ENCODE results near the gene LEPR. TPM values are rescaled to one million over a fixed set of nuclear protein-coding genes. Genes with fewer than 3 reads are reported as not detected.

LEPR gene
- total and polyA plus RNA-seq, 2 donors (not counting 1 experiment from before 2014, with no cell fraction given): 8.0 to 20.1 TPM

DNA sequence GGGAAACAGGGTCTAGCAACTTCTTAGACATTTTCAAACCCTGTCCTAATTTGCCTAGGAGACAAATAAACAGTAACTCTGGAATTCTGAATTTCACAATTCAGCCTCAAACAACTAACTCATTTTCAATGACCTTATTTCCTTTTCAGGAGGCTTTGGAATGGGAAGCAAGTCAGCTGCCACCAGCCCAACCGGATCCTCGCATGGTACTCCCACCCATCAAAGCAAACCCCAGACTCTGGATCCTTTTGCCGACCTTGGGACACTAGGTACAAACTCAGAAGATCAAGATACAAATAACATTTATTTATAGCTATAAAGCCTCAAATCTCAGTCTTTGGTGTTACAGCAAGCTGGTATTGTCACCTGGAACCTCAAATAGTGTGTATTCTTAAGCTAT lies 18.9 kb upstream of the LEPR start:
- Histone ChIP-seq H3K9ac (ENCODE audit: insufficient read depth, low read length) (no peak overlapping the region), H3K4me3 (replicated peaks in 1 of 4; ENCODE audit: control extremely low read depth in 1 of 4, insufficient read depth in 1 of 4, low read depth in 3 of 4, low read length in 4 of 4) (no peak overlapping the region), H3K9me3 (ENCODE audit: control insufficient read depth, insufficient read depth, low read depth, low read length) (no peaks in the 10 kb centered on the region), H3K27ac (ENCODE audit: insufficient read depth, low read length) (no peak overlapping the region), H2AFZ (ENCODE audit: low read length) (no peak overlapping the region), H3K36me3 (ENCODE audit: control insufficient read depth, insufficient read depth, low read length) (no peaks in the 10 kb centered on the region), H3K4me2 (ENCODE audit: extremely low read depth, insufficient read depth, low read length) (no peak overlapping the region), H3K27me3 (ENCODE audit: control insufficient read depth, insufficient read depth, low read length) (no peaks in the 10 kb centered on the region), H3K4me1 (ENCODE audit: control insufficient read depth, extremely low read depth, insufficient read depth, low read length) (no peaks in the 10 kb centered on the region), H3K79me2 (ENCODE audit: control insufficient read depth, insufficient read depth, low read length) (no peaks in the 10 kb centered on the region), H4K20me1 (ENCODE audit: control insufficient read depth, extremely low read depth, insufficient read depth, low read length) (no peaks in the 10 kb centered on the region)
- DNase-seq (ENCODE audit: low read depth in 2 of 2): no peak
- no peak for TF ChIP-seq EZH2 (IDR thresholded peaks at IDR 0.05; ENCODE audit: low read length, missing control alignments)
- TF ChIP-seq, protein P1, sequence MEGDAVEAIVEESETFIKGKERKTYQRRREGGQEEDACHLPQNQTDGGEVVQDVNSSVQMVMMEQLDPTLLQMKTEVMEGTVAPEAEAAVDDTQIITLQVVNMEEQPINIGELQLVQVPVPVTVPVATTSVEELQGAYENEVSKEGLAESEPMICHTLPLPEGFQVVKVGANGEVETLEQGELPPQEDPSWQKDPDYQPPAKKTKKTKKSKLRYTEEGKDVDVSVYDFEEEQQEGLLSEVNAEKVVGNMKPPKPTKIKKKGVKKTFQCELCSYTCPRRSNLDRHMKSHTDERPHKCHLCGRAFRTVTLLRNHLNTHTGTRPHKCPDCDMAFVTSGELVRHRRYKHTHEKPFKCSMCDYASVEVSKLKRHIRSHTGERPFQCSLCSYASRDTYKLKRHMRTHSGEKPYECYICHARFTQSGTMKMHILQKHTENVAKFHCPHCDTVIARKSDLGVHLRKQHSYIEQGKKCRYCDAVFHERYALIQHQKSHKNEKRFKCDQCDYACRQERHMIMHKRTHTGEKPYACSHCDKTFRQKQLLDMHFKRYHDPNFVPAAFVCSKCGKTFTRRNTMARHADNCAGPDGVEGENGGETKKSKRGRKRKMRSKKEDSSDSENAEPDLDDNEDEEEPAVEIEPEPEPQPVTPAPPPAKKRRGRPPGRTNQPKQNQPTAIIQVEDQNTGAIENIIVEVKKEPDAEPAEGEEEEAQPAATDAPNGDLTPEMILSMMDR (conservative IDR thresholded peaks at IDR 0.05 in 1 of 2, IDR thresholded peaks at IDR 0.05 in 1 of 2; ENCODE audit: low read depth in 1 of 2, low read length in 2 of 2): no peak

DNA sequence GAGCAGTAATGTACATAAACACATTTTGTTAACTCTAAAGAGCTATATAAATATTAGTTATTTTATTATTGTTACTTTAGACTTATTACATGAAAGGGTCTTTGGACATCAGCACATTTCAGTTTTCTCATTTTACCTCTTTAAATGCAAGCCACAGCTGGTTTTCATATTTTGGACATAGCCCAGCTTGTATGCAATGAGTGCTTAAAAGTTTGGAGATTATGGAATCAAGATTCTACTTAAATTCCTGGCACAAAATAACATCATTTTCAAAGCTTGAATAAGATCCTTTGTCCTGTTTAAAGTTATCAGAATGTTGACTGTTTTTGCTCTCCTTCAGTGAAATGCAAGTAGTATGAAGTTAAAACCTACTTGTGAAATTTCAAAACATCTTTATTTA lies 15.5 kb upstream of the LEPR start:
- no peak for DNase-seq (ENCODE audit: low read depth in 2 of 2)
- TF ChIP-seq, protein P1 (conservative IDR thresholded peaks at IDR 0.05 in 1 of 2, IDR thresholded peaks at IDR 0.05 in 1 of 2; ENCODE audit: low read depth in 1 of 2, low read length in 2 of 2): no peak
- TF ChIP-seq EZH2 (IDR thresholded peaks at IDR 0.05; ENCODE audit: low read length, missing control alignments): no peak
- no peak overlapping the region for H3K4me3 ChIP-seq (replicated peaks in 1 of 4; ENCODE audit: control extremely low read depth in 1 of 4, insufficient read depth in 1 of 4, low read depth in 3 of 4, low read length in 4 of 4)
- no peaks in the 10 kb centered on the region for H3K4me1 ChIP-seq (ENCODE audit: control insufficient read depth, extremely low read depth, insufficient read depth, low read length)
- H2AFZ ChIP-seq (ENCODE audit: low read length): no peak overlapping the region
- H3K27ac ChIP-seq (ENCODE audit: insufficient read depth, low read length): no peak overlapping the region
- H3K9me3 ChIP-seq (ENCODE audit: control insufficient read depth, insufficient read depth, low read depth, low read length): no peaks in the 10 kb centered on the region
- no peaks in the 10 kb centered on the region for H4K20me1 ChIP-seq (ENCODE audit: control insufficient read depth, extremely low read depth, insufficient read depth, low read length)
- no peaks in the 10 kb centered on the region for H3K79me2 ChIP-seq (ENCODE audit: control insufficient read depth, insufficient read depth, low read length)
- H3K4me2 ChIP-seq (ENCODE audit: extremely low read depth, insufficient read depth, low read length): no peak overlapping the region
- H3K9ac ChIP-seq (ENCODE audit: insufficient read depth, low read length): no peak overlapping the region
- no peaks in the 10 kb centered on the region for H3K27me3 ChIP-seq (ENCODE audit: control insufficient read depth, insufficient read depth, low read length)
- no peaks in the 10 kb centered on the region for H3K36me3 ChIP-seq (ENCODE audit: control insufficient read depth, insufficient read depth, low read length)

DNA sequence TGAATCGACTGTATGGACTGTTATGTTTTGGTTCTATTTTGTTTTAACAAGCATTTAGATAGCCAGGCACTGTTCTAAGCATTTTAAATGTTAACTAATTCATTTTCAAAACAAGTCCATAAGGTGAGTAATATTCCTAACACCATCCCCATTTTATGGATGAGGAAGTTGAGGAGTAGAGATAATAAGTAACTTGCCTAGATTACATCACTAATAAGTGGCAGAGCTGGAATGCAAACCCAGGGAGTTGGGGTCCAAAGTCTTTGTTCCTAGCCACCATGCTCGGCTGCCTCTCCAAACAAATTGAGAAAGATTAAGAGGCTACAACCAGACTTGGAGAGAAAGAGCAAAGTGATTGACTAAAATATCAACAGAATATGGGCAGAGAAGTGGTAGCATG lies 12.6 kb upstream of the LEPR start:
- no peaks in the 10 kb centered on the region for H3K27me3 ChIP-seq (ENCODE audit: control insufficient read depth, insufficient read depth, low read length)
- no peaks in the 10 kb centered on the region for H3K9me3 ChIP-seq (ENCODE audit: control insufficient read depth, insufficient read depth, low read depth, low read length)
- H3K36me3 ChIP-seq (ENCODE audit: control insufficient read depth, insufficient read depth, low read length): no peaks in the 10 kb centered on the region
- no peak overlapping the region for H3K27ac ChIP-seq (ENCODE audit: insufficient read depth, low read length)
- no peak for DNase-seq (ENCODE audit: low read depth in 2 of 2)
- no peaks in the 10 kb centered on the region for H4K20me1 ChIP-seq (ENCODE audit: control insufficient read depth, extremely low read depth, insufficient read depth, low read length)
- no peak overlapping the region for H3K9ac ChIP-seq (ENCODE audit: insufficient read depth, low read length)
- no peak overlapping the region for H3K4me2 ChIP-seq (ENCODE audit: extremely low read depth, insufficient read depth, low read length)
- H2AFZ ChIP-seq (ENCODE audit: low read length): no peak overlapping the region
- no peak overlapping the region for H3K4me3 ChIP-seq (replicated peaks in 1 of 4; ENCODE audit: control extremely low read depth in 1 of 4, insufficient read depth in 1 of 4, low read depth in 3 of 4, low read length in 4 of 4)
- no peaks in the 10 kb centered on the region for H3K4me1 ChIP-seq (ENCODE audit: control insufficient read depth, extremely low read depth, insufficient read depth, low read length)
- TF ChIP-seq EZH2 (IDR thresholded peaks at IDR 0.05; ENCODE audit: low read length, missing control alignments): no peak
- TF ChIP-seq, protein P1 (conservative IDR thresholded peaks at IDR 0.05 in 1 of 2, IDR thresholded peaks at IDR 0.05 in 1 of 2; ENCODE audit: low read depth in 1 of 2, low read length in 2 of 2): no peak
- H3K79me2 ChIP-seq (ENCODE audit: control insufficient read depth, insufficient read depth, low read length): no peaks in the 10 kb centered on the region
